Measurements from ENCODE around the gene RMND5B.
A peak's percentile ranks its signal among the peaks of the same experiment; 100 is the strongest.

The RMND5B gene

DNA sequence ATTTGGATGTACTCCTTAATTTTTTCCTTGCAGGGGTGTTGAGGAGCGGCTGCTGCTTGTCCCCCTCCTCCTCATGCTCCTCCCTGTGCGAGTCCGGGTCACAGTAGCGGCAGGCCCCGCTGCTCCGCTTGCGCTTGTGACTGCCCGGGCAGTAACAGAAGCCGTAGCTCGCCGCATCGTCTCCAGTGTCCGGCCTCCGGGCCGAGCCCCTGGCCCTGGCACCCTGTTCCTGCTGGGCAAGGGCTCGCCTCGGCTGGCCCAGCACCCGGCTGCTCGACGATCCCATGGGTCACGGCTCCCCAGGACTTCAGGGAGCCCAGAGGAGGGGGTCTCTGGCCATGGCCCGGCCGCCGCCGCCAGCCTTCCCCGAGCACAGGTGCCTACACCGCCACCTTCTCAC, 56.2 kb downstream of the RMND5B start, which contains the start of gene GMCL2:
Gene GMCL2, minus strand, starts transcription at position 358 of the 400 bp plus-strand sequence. Its CDS starts 72 bp downstream, at position 286.
- no peak for DNase-seq
- H3K4me1 ChIP-seq = no peaks in the 10 kb centered on the region; the same call in 1 of the 2 replicates
- TF ChIP-seq, protein P1, sequence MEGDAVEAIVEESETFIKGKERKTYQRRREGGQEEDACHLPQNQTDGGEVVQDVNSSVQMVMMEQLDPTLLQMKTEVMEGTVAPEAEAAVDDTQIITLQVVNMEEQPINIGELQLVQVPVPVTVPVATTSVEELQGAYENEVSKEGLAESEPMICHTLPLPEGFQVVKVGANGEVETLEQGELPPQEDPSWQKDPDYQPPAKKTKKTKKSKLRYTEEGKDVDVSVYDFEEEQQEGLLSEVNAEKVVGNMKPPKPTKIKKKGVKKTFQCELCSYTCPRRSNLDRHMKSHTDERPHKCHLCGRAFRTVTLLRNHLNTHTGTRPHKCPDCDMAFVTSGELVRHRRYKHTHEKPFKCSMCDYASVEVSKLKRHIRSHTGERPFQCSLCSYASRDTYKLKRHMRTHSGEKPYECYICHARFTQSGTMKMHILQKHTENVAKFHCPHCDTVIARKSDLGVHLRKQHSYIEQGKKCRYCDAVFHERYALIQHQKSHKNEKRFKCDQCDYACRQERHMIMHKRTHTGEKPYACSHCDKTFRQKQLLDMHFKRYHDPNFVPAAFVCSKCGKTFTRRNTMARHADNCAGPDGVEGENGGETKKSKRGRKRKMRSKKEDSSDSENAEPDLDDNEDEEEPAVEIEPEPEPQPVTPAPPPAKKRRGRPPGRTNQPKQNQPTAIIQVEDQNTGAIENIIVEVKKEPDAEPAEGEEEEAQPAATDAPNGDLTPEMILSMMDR (IDR thresholded peaks at IDR 0.05; ENCODE audit: low read depth, low read length) = no peak
- no peaks in the 10 kb centered on the region for H3K27me3 ChIP-seq
- H3K4me3 ChIP-seq (ENCODE audit: low read depth, low read length) = peak within 1 kb of the TSS; percentile 39
- H3K9me3 ChIP-seq = no peaks in the 10 kb centered on the region
- H3K36me3 ChIP-seq = no peaks in the 10 kb centered on the region

GRCh38 chr5:178189433-178189832, 58.6 kb downstream of the RMND5B start:
- no peak for DNase-seq
- H3K27me3 ChIP-seq = no peaks in the 10 kb centered on the region; the same call in 1 of the 2 replicates
- no peaks in the 10 kb centered on the region; the same call in 1 of the 2 replicates for H3K4me1 ChIP-seq
- H3K9me3 ChIP-seq = no peaks in the 10 kb centered on the region
- no peak overlapping the region for H3K4me3 ChIP-seq (ENCODE audit: low read depth, low read length)
- no peaks in the 10 kb centered on the region for H3K36me3 ChIP-seq
- TF ChIP-seq, protein P1 (IDR thresholded peaks at IDR 0.05; ENCODE audit: low read depth, low read length) = no peak

DNA sequence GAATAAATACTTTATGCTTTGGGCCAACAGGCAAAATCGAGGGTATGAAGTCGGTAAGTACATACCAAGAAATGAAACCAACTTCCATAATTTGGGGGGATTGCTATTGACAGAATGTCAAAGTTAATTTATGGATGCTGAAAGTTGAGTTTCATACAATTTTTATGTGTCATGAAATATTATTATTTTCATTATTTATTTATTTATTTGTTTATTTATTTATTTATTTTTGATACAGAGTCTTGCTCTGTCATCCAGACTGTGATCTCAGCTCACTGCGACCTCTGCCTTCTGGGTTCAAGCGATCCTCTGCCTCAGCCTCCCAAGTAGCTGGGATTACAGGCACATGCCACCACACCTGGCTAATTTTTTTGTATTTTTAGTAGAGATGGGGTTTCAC, 60.8 kb downstream of the RMND5B start:
- TF ChIP-seq, protein P1 (IDR thresholded peaks at IDR 0.05; ENCODE audit: low read depth, low read length) = no peak
- no peak for DNase-seq
- no peaks in the 10 kb centered on the region for H3K4me1 ChIP-seq
- H3K36me3 ChIP-seq = no peaks in the 10 kb centered on the region
- no peaks in the 10 kb centered on the region for H3K9me3 ChIP-seq
- no peak overlapping the region for H3K4me3 ChIP-seq (ENCODE audit: low read depth, low read length)
- no peaks in the 10 kb centered on the region; the same call in 1 of the 2 replicates for H3K27me3 ChIP-seq

DNA sequence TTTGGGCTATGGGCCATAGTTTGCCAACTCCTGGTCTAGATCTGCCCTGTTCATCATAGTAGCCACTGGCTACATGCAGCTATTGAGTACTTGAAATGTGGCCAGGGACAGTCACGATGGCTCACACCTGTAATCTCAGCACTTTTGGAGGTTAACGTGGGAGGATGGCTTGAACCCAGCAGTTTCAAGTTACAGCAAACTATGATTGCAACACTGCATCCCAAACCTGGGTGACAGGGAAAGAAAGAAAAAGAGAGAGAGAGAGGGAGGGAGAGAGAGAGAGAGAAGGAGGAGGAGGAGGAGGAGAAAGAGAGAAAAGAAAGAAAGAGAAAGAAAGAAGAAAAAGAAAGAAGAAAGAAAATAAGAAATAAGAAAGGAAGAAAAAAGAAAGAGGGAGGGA, 61.4 kb downstream of the RMND5B start:
- H3K4me1 ChIP-seq = no peaks in the 10 kb centered on the region
- no peak overlapping the region for H3K4me3 ChIP-seq (ENCODE audit: low read depth, low read length)
- TF ChIP-seq, protein P1 (IDR thresholded peaks at IDR 0.05; ENCODE audit: low read depth, low read length) = no peak
- DNase-seq = no peak
- no peaks in the 10 kb centered on the region for H3K36me3 ChIP-seq
- H3K9me3 ChIP-seq = no peaks in the 10 kb centered on the region
- H3K27me3 ChIP-seq = no peaks in the 10 kb centered on the region; the same call in 1 of the 2 replicates

DNA sequence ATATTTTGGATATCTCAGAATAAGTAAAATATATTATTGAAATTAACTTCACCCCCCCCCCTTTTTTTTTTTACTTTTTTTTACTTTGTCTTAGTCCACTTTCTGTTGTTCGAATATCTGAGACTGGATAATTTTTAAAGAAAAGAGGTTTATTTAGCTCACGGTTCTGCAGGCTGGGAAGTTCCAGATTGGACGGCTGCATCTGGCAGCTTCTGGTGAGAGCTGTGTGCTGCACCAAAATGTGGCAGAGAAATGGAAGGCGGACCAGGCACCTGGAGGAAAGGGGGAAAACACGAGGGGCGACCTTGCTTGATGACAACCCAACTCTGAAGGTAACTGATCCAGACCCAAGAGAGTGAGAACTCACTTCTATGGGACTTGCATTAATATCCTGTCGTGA, 62.0 kb downstream of the RMND5B start:
- Histone ChIP-seq H3K4me3 (ENCODE audit: low read depth, low read length) (no peak overlapping the region), H3K4me1 (no peaks in the 10 kb centered on the region), H3K36me3 (no peaks in the 10 kb centered on the region), H3K9me3 (no peaks in the 10 kb centered on the region), H3K27me3 (no peaks in the 10 kb centered on the region; the same call in 1 of the 2 replicates)
- no peak for DNase-seq
- TF ChIP-seq, protein P1 (IDR thresholded peaks at IDR 0.05; ENCODE audit: low read depth, low read length) = no peak

GRCh38 chr5:178193251-178193809, 62.5 kb downstream of the RMND5B start:
- Histone ChIP-seq H3K4me3 (ENCODE audit: low read depth, low read length) (no peak overlapping the region), H3K9me3 (no peaks in the 10 kb centered on the region), H3K4me1 (no peaks in the 10 kb centered on the region), H3K36me3 (no peaks in the 10 kb centered on the region), H3K27me3 (no peaks in the 10 kb centered on the region; the same call in 1 of the 2 replicates)
- TF ChIP-seq, protein P1 (IDR thresholded peaks at IDR 0.05; ENCODE audit: low read depth, low read length) = no peak
- no peak for DNase-seq

Data from BE2C (cell line).